Caco-2 (cell line): ENCODE measurements around the gene DNAJC1. TPM values are rescaled to one million over a fixed set of nuclear protein-coding genes. Genes with fewer than 3 reads are reported as not detected.

Experiments
- BruUV-seq: library from RNA; stranded (reverse); fragments of 400-500 nt; replicated peaks from 2 replicates; lab custom pipeline; 2021; lab: Mats Ljungman, UMichigan
- CTCF ChIA-PET: fragments of 300-600 bp; sonication (Branson Sonifier 250); formaldehyde crosslinking; loops from one replicate; lab custom pipeline; 2022; ENCODE audit warnings: antibody characterized with exemption; lab: Charles Lee
- POLR2A ChIA-PET: fragments of 300-600 bp; sonication (Branson Sonifier 250); formaldehyde crosslinking; loops from one replicate; lab custom pipeline; 2022; ENCODE audit warnings: antibody characterized with exemption; lab: Charles Lee
- DNase-seq, 2 experiments: peaks; one replicate each; pipeline versions ENCODE4 v3.0.0 to v3.0.0-alpha.2; 2020 to 2022
- H3K27me3 ChIP-seq: replicated peaks from 2 replicates; pipeline ENCODE4 v1.6.0; 2011; ENCODE audit warnings: low read length; ENCODE audit not compliant: control insufficient read depth, insufficient read depth
- H3K36me3 ChIP-seq: 2 replicates; pipeline ENCODE4 v1.5.1; 2011; ENCODE audit warnings: low read length; ENCODE audit not compliant: control insufficient read depth, insufficient read depth
- H3K4me1 ChIP-seq: fragments of 250-450 bp; sonication (Bioruptor Pico); 2 replicates; pipeline ENCODE4 v1.5.1; 2020; ENCODE audit warnings: mild to moderate bottlenecking
- H3K4me3 ChIP-seq: 2 replicates; pipeline ENCODE4 v1.5.1; 2011; ENCODE audit warnings: low read depth, mild to moderate bottlenecking, control low read depth, low read length
- H3K9me3 ChIP-seq: fragments of 250-450 bp; sonication (Bioruptor Pico); 2 replicates; pipeline ENCODE4 v1.5.1; 2020; ENCODE audit warnings: mild to moderate bottlenecking, moderate library complexity
- H3K27ac Mint-ChIP-seq: one replicate; pipeline ENCODE4 v1.8.0; 2022; ENCODE audit warnings: mixed read lengths; ENCODE audit not compliant: unreplicated experiment
- H3K27me3 Mint-ChIP-seq: one replicate; pipeline ENCODE4 v1.8.0; 2022; ENCODE audit warnings: mixed read lengths; ENCODE audit not compliant: insufficient read depth, unreplicated experiment
- H3K36me3 Mint-ChIP-seq: one replicate; pipeline ENCODE4 v1.8.0; 2022; ENCODE audit warnings: mild to moderate bottlenecking, mixed read lengths; ENCODE audit not compliant: insufficient read depth, unreplicated experiment
- H3K4me1 Mint-ChIP-seq: one replicate; pipeline ENCODE4 v1.8.0; 2022; ENCODE audit warnings: low read depth, mixed read lengths; ENCODE audit not compliant: unreplicated experiment
- H3K4me3 Mint-ChIP-seq: one replicate; pipeline ENCODE4 v1.8.0; 2022; ENCODE audit warnings: mild to moderate bottlenecking, moderate library complexity, mixed read lengths; ENCODE audit not compliant: unreplicated experiment
- H3K9me3 Mint-ChIP-seq: one replicate; pipeline ENCODE4 v1.8.0; 2022; ENCODE audit warnings: mixed read lengths; ENCODE audit not compliant: unreplicated experiment
- CTCF ChIP-seq, 2 experiments: fragments of 200-600 bp in 1 of 2; IDR thresholded peaks; 1 replicate in 1 of 2; 2 replicates in 1 of 2; pipeline versions ENCODE4 v1.5.1 to v1.8.0; 2011 to 2022; ENCODE audit warnings: antibody characterized with exemption in 1 of 2, control low read depth in 1 of 2, inconsistent platforms in 1 of 2, low read depth in 1 of 2, low read length in 1 of 2, mild to moderate bottlenecking in 1 of 2, moderate library complexity in 1 of 2; ENCODE audit not compliant: insufficient read depth in 1 of 2, severe bottlenecking in 1 of 2, unreplicated experiment in 1 of 2
- intact Hi-C: fragments of 100-400 bp; cut with micrococcal nuclease; formaldehyde crosslinking; loops from one replicate; pipeline ENCODE4 v1.10.0; 2022; ENCODE audit not compliant: unreplicated experiment
- total RNA-seq: library from RNA; stranded (reverse); gene quantifications from 2 replicates; pipeline ENCODE4 v1.2.3, GENCODE V29; 2022

The DNAJC1 gene
- total RNA-seq, 1 experiment from 2014 or later: 50.7 TPM

- Histone ChIP-seq H3K9me3 (no peaks in the 10 kb centered on the region; the same call in 1 of the 2 replicates), H3K27me3 (no peaks in the 10 kb centered on the region), H3K4me3 (peak overlapping the region; percentile 83), H3K36me3 (no peaks in the 10 kb centered on the region), H3K4me1 (peaks cover 14% of the 10 kb centered on the region)
- peaks cover 16% of the 10 kb centered on the region for H3K27me3 Mint-ChIP-seq
- H3K36me3 Mint-ChIP-seq: peaks cover 13% of the 10 kb centered on the region
- no peak for DNase-seq
- peak overlapping the region; percentile 86 for H3K4me3 Mint-ChIP-seq
- peak overlapping the region; percentile 83 for H3K27ac Mint-ChIP-seq
- ChIA-PET POLR2A (interaction anchor here (0.6 to 1.4 kb wide), 8 partner anchors 10 to 507 kb away, joined by 3 to 7 read pairs (median 4); partner anchors contain the start of genes COMMD3 and SKIDA1), CTCF (interaction anchor here (1.0 to 2.0 kb wide), 5 partner anchors 10 to 985 kb away, joined by 3 to 9 read pairs (median 5); no protein-coding TSS in a partner anchor)
- peaks cover 21% of the 10 kb centered on the region for H3K9me3 Mint-ChIP-seq
- no TSS peak for BruUV-seq
- intact Hi-C loops: loop anchor here (1.0 to 5.0 kb wide), 4 partner anchors 63 to 433 kb away; partner anchors contain the start of gene COMMD3
- TF ChIP-seq CTCF (IDR thresholded peaks at IDR 0.05; ENCODE audit: insufficient read depth in 1 of 2, low read depth in 1 of 2, low read length in 1 of 2, severe bottlenecking in 1 of 2, unreplicated experiment in 1 of 2): no peak
- peaks cover 8% of the 10 kb centered on the region for H3K4me1 Mint-ChIP-seq
Observed at GRCh38 chr10:22003964-22004281, 393 bp upstream of the DNAJC1 start.

GRCh38 chr10:22002591-22003176, 846 bp downstream of the DNAJC1 start:
- H3K27ac Mint-ChIP-seq: peak overlapping the region; percentile 83
- CTCF ChIA-PET: interaction anchor here (0.7 to 2.0 kb wide), 5 partner anchors 9 to 986 kb away, joined by 3 to 9 read pairs (median 5); no protein-coding TSS in a partner anchor
- H3K4me1 Mint-ChIP-seq: peaks cover 8% of the 10 kb centered on the region
- no peaks in the 10 kb centered on the region for H3K36me3 ChIP-seq
- peak overlapping the region; percentile 86 for H3K4me3 Mint-ChIP-seq
- no peaks in the 10 kb centered on the region; the same call in 1 of the 2 replicates for H3K9me3 ChIP-seq
- H3K4me3 ChIP-seq: peak overlapping the region; percentile 83
- no peaks in the 10 kb centered on the region for H3K27me3 ChIP-seq
- H3K4me1 ChIP-seq: peaks cover 14% of the 10 kb centered on the region
- peak in 1 of 2 experiments; percentile 45 for DNase-seq
- intact Hi-C loops: loop anchor here (1.0 to 5.0 kb wide), 4 partner anchors 64 to 435 kb away; partner anchors contain the start of gene COMMD3
- H3K36me3 Mint-ChIP-seq: peaks cover 13% of the 10 kb centered on the region
- TF ChIP-seq CTCF (IDR thresholded peaks at IDR 0.05; ENCODE audit: insufficient read depth in 1 of 2, low read depth in 1 of 2, low read length in 1 of 2, severe bottlenecking in 1 of 2, unreplicated experiment in 1 of 2): no peak
- H3K9me3 Mint-ChIP-seq: peaks cover 21% of the 10 kb centered on the region
- peaks cover 14% of the 10 kb centered on the region for H3K27me3 Mint-ChIP-seq
- BruUV-seq: no TSS peak
- POLR2A ChIA-PET: interaction anchor here (0.6 to 1.4 kb wide), 8 partner anchors 9 to 506 kb away, joined by 3 to 7 read pairs (median 4); partner anchors contain the start of genes COMMD3 and SKIDA1

GRCh38 chr10:21995557-21995956, 8.0 kb downstream of the DNAJC1 start:
- H3K27ac Mint-ChIP-seq: no peak overlapping the region
- no peaks in the 10 kb centered on the region for H3K27me3 Mint-ChIP-seq
- Histone ChIP-seq H3K27me3 (no peaks in the 10 kb centered on the region), H3K4me1 (peaks cover 3% of the 10 kb centered on the region; the same call in 1 of the 2 replicates), H3K36me3 (no peaks in the 10 kb centered on the region), H3K4me3 (no peak overlapping the region), H3K9me3 (no peaks in the 10 kb centered on the region)
- DNase-seq: no peak
- no peaks in the 10 kb centered on the region for H3K36me3 Mint-ChIP-seq
- ChIA-PET POLR2A (no interaction called here), CTCF (interaction anchor here (0.6 kb wide), 1 partner anchor 10 kb away, joined by 3 read pairs; no protein-coding TSS in a partner anchor)
- intact Hi-C loops: loop anchor here (10.0 kb wide), 1 partner anchor 589 kb away; no protein-coding TSS in a partner anchor
- H3K9me3 Mint-ChIP-seq: peaks cover 7% of the 10 kb centered on the region
- no TSS peak for BruUV-seq
- H3K4me1 Mint-ChIP-seq: peaks cover 8% of the 10 kb centered on the region
- TF ChIP-seq CTCF (IDR thresholded peaks at IDR 0.05; ENCODE audit: insufficient read depth in 1 of 2, low read depth in 1 of 2, low read length in 1 of 2, severe bottlenecking in 1 of 2, unreplicated experiment in 1 of 2): no peak
- H3K4me3 Mint-ChIP-seq: no peak overlapping the region
